Fibroblast of the conjunctiva (primary cell): ENCODE data around the gene SNX7.

Source experiments
- DNase-seq: peaks from one replicate; pipeline ENCODE4 v3.0.0-alpha.2; 2010; ENCODE audit warnings: low read depth

The SNX7 gene

DNA sequence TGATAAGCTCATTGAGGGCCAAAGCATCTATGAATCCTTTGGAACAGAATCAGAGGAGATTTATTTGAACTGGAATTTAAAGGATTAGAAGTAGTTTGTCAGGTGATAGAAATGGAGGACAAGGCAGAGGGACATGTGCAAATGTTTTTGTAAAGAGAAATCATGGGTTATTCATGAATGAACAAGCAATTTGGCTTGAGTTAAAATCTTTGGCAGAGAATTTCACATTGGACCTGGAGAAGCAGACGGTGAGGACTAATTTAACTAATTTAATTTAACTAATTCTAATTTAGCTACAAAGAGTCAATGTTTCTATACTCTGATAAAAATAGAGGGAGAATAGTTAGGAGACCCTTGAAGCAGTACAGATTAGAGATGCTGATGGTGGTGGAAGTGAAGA, 36.3 kb downstream of the SNX7 start:
- DNase-seq = no peak

GRCh38 chr1:98698625-98699024, 37.1 kb downstream of the SNX7 start:
- DNase-seq = no peak

DNA sequence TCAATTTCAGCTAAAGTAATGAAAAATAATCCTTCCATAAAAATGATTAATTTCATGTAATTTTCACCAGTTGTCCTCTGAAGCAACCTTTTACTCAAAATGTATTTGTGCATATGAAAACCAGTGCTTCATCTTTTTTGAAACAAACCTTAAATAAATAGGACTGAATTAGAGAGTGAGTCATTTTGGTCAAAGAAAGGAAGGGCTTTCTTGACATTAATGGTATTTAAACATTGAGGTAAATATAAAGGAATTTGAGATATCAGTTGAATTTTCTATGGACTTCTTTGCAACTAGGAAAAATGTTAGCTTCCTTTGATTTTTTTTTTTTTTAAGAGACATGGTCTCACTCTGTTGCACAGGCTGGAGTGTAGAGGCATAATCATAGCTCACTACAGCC, 38.7 kb downstream of the SNX7 start:
- no peak for DNase-seq

DNA sequence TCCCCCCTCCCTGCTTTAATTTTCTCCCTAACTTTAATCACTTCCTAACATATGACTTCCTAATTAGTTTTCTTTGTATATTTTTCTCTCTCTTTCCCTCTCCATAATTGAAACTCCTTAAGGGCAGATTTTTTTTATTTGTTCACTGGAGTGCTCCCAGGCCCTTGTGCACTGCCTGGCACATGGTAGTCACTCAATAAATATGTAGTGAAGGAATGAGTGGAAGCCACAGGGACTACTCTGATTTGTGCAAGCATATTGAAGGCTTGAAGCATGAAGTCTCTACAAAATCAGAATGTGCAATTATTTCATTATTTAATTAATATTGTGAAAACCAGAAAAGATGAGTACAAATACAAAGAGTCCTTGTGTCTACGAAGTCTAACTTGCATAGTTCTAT, 41.5 kb downstream of the SNX7 start:
- no peak for DNase-seq

DNA sequence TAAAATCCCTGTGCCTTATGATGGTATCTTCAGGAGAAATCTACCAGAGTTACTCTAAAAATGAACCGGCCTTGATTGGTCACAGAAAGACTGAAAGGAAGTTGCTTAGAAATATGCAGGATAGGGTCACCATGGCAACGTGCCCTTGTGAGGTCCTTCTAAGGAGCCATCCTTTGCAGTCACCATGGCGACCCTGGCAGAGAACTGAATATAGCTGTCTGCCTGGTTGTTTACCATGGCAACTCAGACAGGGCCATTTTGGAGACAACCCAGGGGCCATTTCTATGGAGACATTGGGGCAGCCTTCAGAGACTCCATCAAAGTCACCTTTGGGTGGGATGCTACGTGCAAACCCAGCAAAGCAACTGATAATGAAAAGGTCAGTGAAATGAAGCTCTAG, 43.0 kb downstream of the SNX7 start:
- DNase-seq = peak; percentile 0

DNA sequence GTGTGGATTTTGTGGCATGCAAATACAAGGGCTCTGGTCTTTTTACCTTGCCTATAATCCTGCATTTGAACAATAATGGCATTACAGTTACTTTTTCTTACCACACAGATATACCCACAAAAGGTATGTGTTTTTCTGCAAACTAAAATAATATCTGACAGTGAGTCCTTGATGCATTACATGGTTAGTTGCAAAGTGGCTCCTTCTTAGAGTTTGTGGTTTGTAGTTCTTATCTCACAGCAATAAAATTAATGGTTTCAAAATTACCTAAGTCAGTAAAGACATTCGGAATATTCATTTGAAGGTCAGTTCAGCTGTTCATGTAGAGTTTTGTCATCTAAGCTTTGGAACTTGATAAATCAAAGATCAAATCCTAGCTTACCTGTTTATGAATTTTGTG, 43.5 kb downstream of the SNX7 start:
- DNase-seq = no peak

DNA sequence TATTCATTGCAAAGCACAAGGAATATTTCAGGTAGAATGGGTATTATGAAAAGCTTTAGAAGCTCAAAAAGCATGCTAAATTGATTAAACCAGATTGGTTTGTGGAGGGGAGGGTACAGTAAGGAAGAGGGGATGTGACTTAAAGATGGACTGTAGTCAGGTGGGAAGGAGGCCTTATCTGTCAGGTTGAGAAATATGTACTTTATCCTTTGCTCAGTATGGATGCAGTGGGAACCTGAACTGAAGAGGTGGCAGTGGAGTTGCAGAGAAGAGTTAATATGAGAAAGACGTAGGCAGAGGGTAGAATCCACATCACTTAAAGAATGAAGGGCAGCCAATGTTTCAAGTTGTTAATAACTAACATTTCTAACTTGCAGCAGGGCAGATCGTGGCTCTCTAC, 44.1 kb downstream of the SNX7 start:
- DNase-seq = no peak

DNA sequence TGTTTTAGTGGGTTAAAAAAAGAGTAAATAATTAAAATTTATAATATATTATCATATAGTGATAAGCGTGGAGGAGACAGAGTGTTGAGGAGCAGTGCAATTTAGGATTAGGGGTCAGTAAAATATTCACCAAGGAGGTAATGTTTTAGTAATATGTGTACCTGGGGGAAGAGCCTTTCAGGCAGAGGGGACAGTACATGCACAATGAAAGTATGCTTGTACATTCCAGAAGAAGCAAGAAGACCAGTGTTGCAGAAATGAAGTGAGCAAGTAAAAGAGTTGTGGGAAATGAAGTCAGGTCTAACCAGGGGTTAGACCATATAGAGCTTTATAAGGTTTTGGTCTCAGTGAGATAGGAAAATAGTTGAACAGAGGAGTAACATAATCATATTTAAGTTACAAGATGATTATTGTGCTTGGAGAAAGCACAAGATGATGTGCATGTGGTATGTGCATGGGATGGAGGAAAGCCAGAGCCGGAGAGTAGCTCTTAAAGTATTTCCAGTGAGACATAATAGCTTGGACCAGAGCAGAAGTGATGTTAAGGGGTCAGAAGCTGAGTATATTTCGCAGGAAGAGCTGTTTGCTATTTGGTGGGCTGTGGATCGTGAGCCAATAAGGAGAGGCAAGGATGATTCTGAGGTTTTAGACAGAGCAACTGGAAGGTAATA, 44.8 kb downstream of the SNX7 start:
- DNase-seq = no peak

GRCh38 chr1:98707556-98707955, 46.0 kb downstream of the SNX7 start:
- DNase-seq = no peak

DNA sequence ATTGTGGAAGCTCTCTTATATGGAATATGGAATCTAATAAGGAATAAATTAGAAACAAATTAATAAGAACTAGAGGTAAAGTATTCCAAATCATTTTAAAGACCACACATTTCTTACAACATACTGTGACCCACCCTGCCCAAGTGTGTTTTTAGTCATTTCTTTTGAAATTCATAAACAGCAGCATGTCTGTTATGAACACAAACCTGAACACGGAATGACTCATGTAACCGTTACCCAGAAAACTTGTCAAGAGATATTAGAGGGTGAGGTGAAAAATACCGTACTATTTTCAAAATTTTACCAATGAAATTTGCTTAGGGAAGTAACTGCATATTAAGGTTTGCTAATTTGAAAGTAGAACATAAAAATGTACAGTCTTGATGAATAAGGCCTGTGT, 48.4 kb downstream of the SNX7 start:
- DNase-seq = no peak

GRCh38 chr1:98723574-98723973, 62.1 kb downstream of the SNX7 start:
- no peak for DNase-seq

- DNase-seq = no peak
These were observed 71.7 kb downstream of the SNX7 start for GRCh38 chr1:98732985-98733781.

GRCh38 chr1:98733782-98734112, 72.2 kb downstream of the SNX7 start:
- DNase-seq = no peak

DNA sequence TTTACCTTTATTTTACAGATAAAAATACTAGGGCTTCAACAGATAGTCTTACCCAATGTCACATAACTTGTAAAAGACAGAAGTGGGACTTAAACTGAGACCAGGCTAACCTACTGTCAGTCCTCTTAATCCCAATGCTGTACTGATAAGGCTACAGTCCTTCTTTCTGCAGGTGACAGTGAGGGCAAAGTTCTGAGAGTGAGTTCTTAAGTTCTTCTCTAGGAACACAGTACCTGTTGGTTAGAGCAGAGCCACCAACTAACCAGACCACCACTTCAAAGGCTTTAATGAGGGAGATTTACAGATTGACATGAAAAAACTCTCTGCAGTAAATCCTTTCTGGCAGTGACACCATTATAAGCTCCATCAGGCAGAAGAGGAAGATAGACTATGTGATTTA, 74.2 kb downstream of the SNX7 start:
- no peak for DNase-seq

DNA sequence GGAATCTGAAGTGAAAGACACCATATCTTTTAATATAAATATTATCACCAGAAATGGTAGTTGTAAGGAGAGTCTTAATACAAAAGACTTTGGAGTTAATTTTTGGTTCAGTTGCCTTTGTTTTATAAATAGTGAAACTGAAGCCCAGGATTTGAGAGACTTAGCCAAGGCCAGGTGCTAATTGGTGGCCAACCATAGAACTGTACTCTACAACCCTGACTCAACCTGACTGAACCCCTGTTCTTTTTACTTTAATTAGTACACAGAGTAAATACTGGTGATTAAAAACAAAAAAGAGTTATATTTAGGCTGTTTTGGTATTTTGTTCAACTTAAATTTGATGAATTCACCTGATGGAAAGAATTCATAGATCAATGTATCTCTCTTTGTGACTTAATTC, 76.3 kb downstream of the SNX7 start:
- no peak for DNase-seq

- no peak for DNase-seq
These were observed 78.2 kb downstream of the SNX7 start for GRCh38 chr1:98739762-98740161.

- no peak for DNase-seq
These were observed 79.6 kb downstream of the SNX7 start for GRCh38 chr1:98741164-98741563.

GRCh38 chr1:98749152-98749756, 87.7 kb downstream of the SNX7 start:
- DNase-seq = no peak

DNA sequence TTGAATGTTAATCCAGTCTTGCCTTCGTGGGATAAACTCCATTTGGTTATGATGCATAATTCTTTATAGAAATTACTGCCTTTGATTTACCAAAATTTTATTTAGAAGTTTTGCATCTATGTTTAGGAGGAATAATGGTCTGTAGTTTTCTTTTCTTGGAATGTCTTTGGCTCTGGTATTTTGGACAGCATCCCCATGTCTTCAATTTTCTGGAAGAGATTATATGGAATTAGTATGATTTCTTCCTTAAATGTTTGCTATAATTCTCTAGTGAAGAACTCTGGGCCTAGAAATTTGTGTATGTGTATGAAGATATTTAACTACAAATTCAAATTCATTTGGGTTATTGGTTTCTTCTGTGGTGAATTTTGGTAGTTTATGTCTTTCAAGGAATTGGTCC, 92.7 kb downstream of the SNX7 start:
- no peak for DNase-seq

DNA sequence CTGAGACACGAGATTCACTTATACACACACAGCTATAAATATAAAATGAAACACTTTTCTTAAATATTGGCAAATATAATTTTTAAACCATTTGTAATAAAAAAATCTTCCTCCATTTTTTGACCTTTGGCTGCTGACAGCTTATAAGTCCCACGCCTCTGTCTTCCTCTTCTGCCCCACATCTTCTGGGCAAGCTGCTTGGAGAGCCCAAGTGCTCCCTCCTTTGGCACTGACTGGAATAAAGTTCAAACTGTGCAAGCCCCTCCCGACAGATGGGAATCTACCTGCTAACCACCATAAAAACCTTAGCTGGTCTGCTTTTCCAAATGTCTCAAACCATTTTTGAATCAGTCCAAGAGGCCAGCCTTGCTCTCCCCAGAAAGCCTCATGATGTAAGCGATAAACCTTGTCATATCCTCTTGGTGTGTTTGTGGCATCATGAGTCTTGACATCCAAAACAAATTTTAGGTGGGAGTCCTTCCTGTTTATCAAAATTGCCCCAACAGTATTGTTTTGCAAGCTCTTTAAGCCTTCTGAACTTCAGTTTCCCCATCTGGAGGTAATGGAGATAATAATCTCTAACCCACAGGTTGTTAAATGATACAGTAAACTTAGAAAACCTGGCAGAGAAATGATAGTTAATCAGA, 99.8 kb downstream of the SNX7 start:
- no peak for DNase-seq

DNA sequence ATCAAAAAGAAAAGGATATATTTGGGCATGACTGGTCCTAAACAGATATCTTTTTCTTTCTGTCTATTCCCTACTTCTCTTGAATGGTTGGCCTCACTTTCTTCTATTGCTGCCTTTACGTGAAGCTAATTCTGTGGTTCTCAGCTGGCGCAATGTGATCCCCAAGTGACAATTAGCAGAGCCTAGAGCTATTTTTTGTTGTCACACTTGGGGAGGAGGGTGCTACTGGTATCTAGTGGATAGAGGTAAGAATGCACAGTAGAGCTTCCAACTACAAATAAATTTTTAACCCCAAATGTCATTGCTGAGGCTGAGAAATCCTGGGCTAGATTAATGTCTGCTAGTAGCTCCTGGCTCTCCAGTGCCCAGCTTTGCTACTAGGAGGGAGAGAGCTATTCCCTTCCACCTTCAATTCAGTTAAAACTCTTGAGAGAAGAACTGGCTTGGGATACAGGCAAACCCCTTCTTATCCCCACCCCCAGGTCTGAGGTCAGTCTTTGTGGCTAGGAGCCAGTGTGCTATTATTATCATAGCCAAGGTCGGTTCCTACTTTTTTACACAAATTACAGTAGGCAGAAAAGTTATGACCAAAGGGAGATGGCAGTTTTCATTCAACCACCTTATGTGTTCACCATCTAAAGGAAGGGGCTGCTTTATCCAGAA, 102.1 kb downstream of the SNX7 start:
- DNase-seq = no peak

GRCh38 chr1:98764485-98764884, 103.0 kb downstream of the SNX7 start:
- no peak for DNase-seq

- no peak for DNase-seq
These were observed 104.7 kb downstream of the SNX7 start for GRCh38 chr1:98766255-98766654.
